NCI-H460 (cell line): ENCODE results near the gene KCNQ2. TPM values are rescaled to one million over a fixed set of nuclear protein-coding genes. Genes with fewer than 3 reads are reported as not detected.

Experiments
- DNase-seq: peaks from one replicate; pipeline ENCODE4 v3.0.0-alpha.2; 2016; ENCODE audit warnings: low read depth; ENCODE audit errors: extremely low read depth
- total RNA-seq: library from RNA; depleted of rRNA; stranded (reverse); fragments of >200 nt; shearing (Covaris generic); gene quantifications from 2 replicates; pipeline ENCODE4 v1.2.3, GENCODE V29; 2014

Gene KCNQ2
- total RNA-seq, 1 experiment from 2014 or later: 0.17 TPM

DNA sequence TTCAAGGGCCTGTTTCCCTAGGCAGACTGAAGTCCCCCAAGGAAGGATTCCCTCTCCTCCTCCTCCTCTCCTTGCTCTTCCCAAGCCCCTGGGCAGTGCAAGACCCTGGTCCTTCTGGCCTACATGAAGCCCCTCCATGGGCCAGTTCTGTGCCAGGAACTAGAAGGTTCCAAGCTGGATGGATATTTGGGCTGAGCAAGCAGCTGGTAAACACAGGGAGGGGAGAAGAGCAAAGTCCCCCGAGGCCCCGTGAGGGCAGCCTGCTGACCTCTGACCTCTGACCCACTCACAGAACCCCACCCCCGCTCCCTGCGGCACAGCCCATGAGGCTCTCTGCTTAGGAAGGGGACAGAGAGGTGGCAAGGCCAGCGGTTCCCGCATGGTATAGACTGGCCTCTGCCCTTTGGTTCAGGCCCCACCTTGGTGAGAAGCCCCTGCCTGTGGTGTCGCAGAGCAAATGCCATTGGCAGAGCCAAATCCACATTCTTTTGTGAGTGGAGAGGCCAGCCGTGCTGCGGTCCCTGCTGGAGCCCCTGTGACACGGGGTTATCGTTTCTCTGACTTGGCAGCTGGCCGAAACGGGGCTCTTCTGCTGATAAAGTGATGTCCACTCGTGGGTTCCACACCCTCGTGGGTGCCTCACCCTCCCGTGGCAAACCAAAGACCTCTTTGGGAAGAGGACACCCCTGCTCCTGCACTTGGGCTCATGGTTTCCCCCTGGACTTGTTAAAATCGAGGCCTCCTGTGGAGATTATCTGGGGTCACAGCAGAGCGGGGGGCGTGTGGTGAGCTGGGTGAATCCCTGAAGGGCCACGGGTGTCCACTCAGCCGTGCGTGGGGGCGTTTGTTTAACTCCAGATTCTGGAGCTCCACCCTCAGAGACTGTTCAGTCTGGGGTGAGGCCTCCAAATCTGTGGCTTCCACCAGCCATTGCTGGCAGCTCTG, 109.2 kb downstream of the KCNQ2 start:
- DNase-seq: no peak

- no peak for DNase-seq
These were observed 109.9 kb downstream of the KCNQ2 start for GRCh38 chr20:63362436-63363009.

- DNase-seq: no peak
These were observed 110.7 kb downstream of the KCNQ2 start for GRCh38 chr20:63361519-63362435.

DNA sequence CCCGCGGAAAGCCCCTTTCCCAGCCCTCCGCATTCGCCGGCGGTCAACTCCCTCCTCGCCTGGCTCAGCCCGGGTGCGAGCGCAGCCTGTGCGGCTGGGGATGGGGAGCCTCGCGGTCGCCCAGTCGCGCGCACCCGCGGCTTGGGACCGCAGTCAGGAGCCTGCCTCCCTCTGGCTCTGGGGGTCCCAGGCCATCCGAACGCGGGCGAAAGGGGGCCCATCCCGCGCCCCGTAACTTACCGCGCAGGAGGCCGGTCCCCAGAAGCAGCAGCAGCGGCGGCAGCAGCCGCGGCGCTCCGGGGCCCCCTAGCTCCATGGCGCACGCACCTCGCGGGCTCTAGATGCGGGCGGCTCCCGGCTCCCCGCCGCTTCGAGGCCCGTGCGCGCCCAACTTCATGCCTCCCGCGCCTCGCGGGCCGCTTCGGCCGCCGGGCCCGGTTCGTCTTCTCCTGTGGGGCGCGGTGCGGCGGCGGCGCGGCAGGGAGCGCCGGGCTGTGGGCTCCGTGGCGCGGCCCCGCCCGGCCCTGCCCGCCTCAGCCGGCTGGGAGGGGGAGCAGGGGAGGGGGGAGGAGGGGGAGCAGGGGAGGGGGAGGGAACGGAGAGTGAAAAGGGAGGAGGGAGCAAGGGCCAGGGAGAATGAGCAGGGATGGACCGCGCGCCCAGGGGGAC, 111.5 kb downstream of the KCNQ2 start, which contains the start of gene CHRNA4:
Gene CHRNA4, minus strand, starts transcription at position 500 of the 669 bp plus-strand sequence. Its CDS starts 184 bp downstream, at position 316.
- no peak for DNase-seq

DNA sequence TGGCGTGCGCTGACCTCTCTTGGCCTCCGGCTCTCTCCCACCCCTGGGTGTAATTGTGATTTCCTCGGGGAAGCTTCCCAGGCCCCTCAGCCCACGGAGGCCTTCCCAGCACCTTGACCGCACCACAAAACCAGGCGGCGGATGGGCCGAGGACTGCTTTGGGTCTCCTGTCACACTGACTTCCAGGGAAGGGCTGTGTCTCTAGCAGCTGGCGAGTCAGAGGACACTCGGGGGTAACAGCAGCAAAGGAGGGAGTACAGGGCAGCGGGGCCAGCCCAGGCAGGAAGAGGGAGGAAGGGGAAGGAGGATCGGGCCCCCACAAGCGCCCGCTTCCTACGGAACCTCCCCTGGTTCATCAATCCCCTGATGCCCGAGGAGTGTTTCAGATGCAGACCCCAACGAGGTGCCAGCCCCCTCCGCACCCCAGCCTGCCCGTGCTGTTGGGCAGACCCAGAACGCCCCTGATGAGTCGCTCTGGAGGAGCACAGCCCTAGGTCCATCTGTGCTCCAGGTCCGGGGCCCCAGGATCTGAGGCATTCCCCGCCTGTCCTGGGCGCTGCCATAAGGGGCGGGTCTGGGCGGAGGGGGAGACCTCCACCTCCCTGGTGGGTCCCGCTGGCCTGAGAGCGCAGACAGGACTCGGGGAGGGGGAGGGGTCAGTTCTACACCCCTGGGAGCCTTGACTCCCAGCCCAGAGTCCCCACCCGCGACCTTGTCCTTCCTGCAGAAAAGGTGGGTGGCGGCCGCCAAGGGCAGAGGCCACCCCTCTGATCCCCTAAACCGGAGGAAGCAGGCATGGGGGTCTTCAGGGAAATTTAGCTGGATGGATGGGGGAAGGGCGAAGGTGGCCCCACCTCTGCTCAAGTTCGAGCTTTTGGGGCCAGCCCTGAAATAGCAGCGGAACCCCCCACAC, 112.3 kb downstream of the KCNQ2 start:
- DNase-seq: no peak

DNA sequence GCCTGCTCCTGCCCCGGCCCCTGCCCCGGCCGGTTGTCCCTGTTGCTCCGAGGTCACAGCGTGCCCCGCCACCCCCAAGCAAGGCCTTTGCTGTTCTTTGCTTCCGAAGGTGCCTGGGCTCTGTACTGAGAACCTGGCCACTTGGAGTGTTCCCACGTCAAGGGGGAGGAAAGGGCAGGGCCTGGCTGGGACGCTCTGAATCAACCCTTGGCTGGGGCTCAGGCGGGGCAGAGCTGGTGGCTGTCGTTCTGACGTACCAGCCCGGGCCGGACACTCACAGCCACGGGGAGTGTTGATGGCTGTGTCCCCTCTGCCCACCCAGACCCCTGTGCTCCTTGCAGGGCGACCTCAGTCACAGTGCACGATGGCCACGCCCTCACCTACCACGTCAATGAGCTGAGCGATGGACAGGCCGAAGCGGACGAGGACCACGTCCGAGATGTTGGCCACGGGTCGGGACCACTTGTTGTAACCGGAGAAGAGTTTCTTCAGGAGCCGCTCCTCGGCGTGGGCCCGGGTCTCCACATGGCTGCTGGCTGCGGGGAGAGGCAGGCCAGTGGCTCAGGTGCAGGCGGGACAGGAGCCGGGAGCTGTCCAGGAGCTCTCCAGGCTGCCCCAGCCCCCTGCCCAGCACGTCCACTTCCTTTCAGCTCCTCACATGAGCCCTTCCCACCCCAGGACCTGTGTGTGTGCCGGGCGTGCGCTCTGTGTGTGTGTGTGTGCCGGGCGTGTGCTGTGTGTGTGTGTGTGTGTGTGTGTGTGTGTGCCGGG, 113.1 kb downstream of the KCNQ2 start:
- no peak for DNase-seq

- no peak for DNase-seq
These were observed 114.2 kb downstream of the KCNQ2 start for GRCh38 chr20:63357921-63358905.

- no peak for DNase-seq
These were observed 115.2 kb downstream of the KCNQ2 start for GRCh38 chr20:63356931-63357879.

- no peak for DNase-seq
These were observed 115.9 kb downstream of the KCNQ2 start for GRCh38 chr20:63356511-63356910.

DNA sequence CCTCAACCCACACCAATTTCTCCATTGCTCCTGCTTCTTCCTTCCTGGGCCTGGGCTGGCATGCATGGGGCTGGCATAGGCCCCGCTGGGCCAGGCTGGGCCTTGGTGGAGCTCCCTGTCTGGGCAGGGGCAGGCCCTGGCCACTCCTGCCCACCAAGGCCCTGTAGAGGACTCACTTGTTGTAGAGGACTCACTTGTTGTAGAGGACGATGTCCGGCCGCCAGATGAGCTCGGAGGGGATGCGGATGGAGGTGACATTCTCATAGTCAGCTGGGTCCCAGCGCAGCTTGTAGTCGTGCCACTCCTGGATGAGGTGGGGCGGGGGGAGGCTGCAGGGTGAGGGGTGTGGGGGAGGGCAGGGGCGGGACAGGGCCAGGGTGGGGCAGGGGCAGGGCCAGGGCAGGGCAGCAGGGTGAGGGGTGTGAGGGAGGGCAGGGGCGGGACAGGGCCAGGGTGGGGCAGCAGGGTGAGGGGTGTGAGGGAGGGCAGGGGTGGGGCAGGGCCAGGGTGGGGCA, 116.6 kb downstream of the KCNQ2 start:
- DNase-seq: no peak

- DNase-seq: no peak
These were observed 117.7 kb downstream of the KCNQ2 start for GRCh38 chr20:63354636-63355350.

GRCh38 chr20:63352811-63353221, 119.6 kb downstream of the KCNQ2 start:
- DNase-seq: no peak

DNA sequence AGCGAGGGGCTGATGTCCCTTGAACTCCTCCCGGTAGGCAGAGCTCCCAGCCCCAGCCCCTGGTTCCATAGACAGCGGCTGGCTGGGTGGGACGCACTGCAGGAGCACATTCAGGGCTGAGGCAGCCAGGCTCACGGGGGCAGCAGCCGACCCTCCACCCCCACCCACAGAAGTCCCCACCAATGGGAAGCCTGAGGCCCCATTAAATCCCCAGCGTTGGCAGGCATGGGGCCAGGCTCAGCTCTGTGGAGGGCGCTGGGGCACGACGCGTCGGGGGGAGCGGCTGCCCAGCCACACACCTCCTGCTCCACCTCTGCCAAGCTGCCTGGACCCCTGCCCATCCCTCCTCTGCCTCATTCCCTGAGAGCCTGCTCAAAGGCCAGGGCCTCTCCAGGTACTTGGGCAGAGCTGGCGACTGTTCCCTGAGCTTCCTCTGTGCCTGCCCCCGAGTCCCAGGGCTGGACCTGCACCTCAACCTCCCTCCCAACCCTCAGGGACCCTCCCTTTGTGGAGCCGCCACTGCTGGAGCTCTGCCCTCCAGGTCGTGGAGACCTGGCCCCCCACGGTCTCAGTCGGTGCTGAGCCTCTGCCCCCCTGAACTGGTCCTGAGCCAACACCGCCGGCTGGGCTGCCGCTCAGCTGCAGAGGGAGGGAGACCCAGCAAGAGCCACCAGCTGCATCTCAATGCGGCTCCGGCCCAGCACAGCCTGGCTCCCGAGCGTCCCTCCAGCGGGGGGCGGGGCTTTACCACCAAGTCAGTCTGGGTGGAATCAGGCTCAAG, 120.5 kb downstream of the KCNQ2 start:
- DNase-seq: no peak

GRCh38 chr20:63351326-63351700, 121.1 kb downstream of the KCNQ2 start:
- DNase-seq: no peak
